HG03460 (cell line): ENCODE measurements around the gene MUC3A.
"Not testable (repeated sequence)": the region's sequence is repeated elsewhere in the genome, so short reads cannot be mapped to it uniquely, and the experiment has no call there.

ENCODE experiments used
- ATAC-seq: cut with Tn5 transposase; IDR thresholded peaks from one replicate; pipeline ENCODE4 v1.9.1; 2021; ENCODE audit not compliant: unreplicated experiment

MUC3A gene

GRCh38 chr7:100969066-100969615 is 19.8 kb downstream of the MUC3A start, which contains the start of gene MUC12:
Gene MUC12, plus strand, starts transcription at chr7:100969565. Its CDS starts 58 bp downstream, at chr7:100969623.
- ATAC-seq, result no peak

- ATAC-seq, result no peak
These were observed 22.0 kb downstream of the MUC3A start for GRCh38 chr7:100971111-100972001.

- ATAC-seq, result no peak
These were observed 22.6 kb downstream of the MUC3A start for GRCh38 chr7:100972002-100972347.

- no peak for ATAC-seq
These were observed 24.7 kb downstream of the MUC3A start for GRCh38 chr7:100974021-100974420.

GRCh38 chr7:100975371-100975821 is 26.1 kb downstream of the MUC3A start:
- no peak for ATAC-seq

- no peak for ATAC-seq
These were observed 29.0 kb downstream of the MUC3A start for GRCh38 chr7:100978300-100978699.

- no peak for ATAC-seq
These were observed 34.3 kb downstream of the MUC3A start for GRCh38 chr7:100983451-100984187.

GRCh38 chr7:100984241-100984918 is 35.0 kb downstream of the MUC3A start:
- ATAC-seq, result not testable (repeated sequence)

GRCh38 chr7:100985033-100985797 is 35.9 kb downstream of the MUC3A start:
- not testable (repeated sequence) for ATAC-seq

GRCh38 chr7:100991631-100992030 is 42.3 kb downstream of the MUC3A start:
- ATAC-seq, result no peak

GRCh38 chr7:100992280-100992679 is 42.9 kb downstream of the MUC3A start:
- ATAC-seq, result not testable (repeated sequence)

- ATAC-seq, result not testable (repeated sequence)
These were observed 45.3 kb downstream of the MUC3A start for GRCh38 chr7:100994671-100995070.

GRCh38 chr7:100998530-100998929 is 49.2 kb downstream of the MUC3A start:
- ATAC-seq, result not testable (repeated sequence)

GRCh38 chr7:100999334-100999733 is 50.0 kb downstream of the MUC3A start:
- ATAC-seq, result not testable (repeated sequence)

GRCh38 chr7:101000025-101000424 is 50.7 kb downstream of the MUC3A start:
- ATAC-seq, result not testable (repeated sequence)

- not testable (repeated sequence) for ATAC-seq
These were observed 53.0 kb downstream of the MUC3A start for GRCh38 chr7:101002333-101002732.

- not testable (repeated sequence) for ATAC-seq
These were observed 58.0 kb downstream of the MUC3A start for GRCh38 chr7:101007361-101007760.

GRCh38 chr7:101009629-101010028 is 60.3 kb downstream of the MUC3A start:
- ATAC-seq, result no peak

- ATAC-seq, result no peak
These were observed 63.6 kb downstream of the MUC3A start for GRCh38 chr7:101012931-101013330.

GRCh38 chr7:101015626-101016025 is 66.3 kb downstream of the MUC3A start:
- no peak for ATAC-seq
